Right lobe of liver (tissue), 6 donors: Measurements from ENCODE around the gene EIF4E1B. TPM values are rescaled to one million over a fixed set of nuclear protein-coding genes. Genes with fewer than 3 reads are reported as not detected.

Experiments
- ATAC-seq, 4 donors: fragments of 200-7000 bp; cut with Tn5 transposase; one replicate each; pipeline ENCODE4 v1.9.1; 2020; ENCODE audit warnings: mild to moderate bottlenecking in 4 of 4, moderate library complexity in 4 of 4
- DNase-seq, 3 donors: peaks; one replicate each; pipeline ENCODE4 v3.0.0-alpha.2; 2020
- H3K27ac ChIP-seq, 3 donors: fragments of 200-600 bp; one replicate each; pipeline ENCODE4 v1.8.0; 2022
- H3K27me3 ChIP-seq, 2 donors: fragments of 200-600 bp; one replicate each; pipeline ENCODE4 v1.8.0; 2022
- H3K36me3 ChIP-seq, 4 donors: fragments of 200-600 bp; sonication (generic) in 1 of 4; one replicate each; pipeline versions ENCODE4 v1.5.1 to v1.8.0; 2017 to 2022; ENCODE audit warnings: control low read depth in 1 of 4
- H3K4me1 ChIP-seq, 4 donors: fragments of 200-600 bp; sonication (generic) in 1 of 4; one replicate each; pipeline versions ENCODE4 v1.5.1 to v1.8.0; 2017 to 2022; ENCODE audit warnings: control low read depth in 1 of 4
- H3K4me3 ChIP-seq, 3 donors: fragments of 200-600 bp; one replicate each; pipeline ENCODE4 v1.8.0; 2022
- H3K9me3 ChIP-seq, 4 donors: fragments of 200-600 bp; sonication (generic) in 1 of 4; one replicate each; pipeline versions ENCODE4 v1.5.1 to v1.8.0; 2017 to 2022; ENCODE audit warnings: control low read depth in 1 of 4
- POLR2A ChIP-seq: fragments of 450-650 bp; IDR thresholded peaks from one replicate; pipeline ENCODE4 v1.6.1; 2017; ENCODE audit warnings: antibody characterized with exemption, mild to moderate bottlenecking
- WGBS: methylation state at CpG from one replicate; pipeline ENCODE4 v1.1.6; 2018; ENCODE audit warnings: low coverage, low lambda C conversion rate; ENCODE audit not compliant: insufficient coverage; ENCODE audit errors: missing lambda C conversion rate; 5-methylcytosine and 5-hydroxymethylcytosine counted together
- intact Hi-C, 2 donors: fragments of 100-400 bp; cut with DNase I; formaldehyde crosslinking; loops; one replicate each; pipeline versions ENCODE4 v1.11.2 to v1.14.1; 2022
- total RNA-seq, 6 experiments: library from RNA; depleted of rRNA in 2 of 6; stranded (reverse); fragments of >200 nt in 2 of 6; fragmentation: NEBNext Ultra II Directional in 3 of 6; extraction: Animal tissue kit (Norgen Biotek cat#: 25700) in 3 of 6; gene quantifications; one replicate each; pipeline versions ENCODE4 v1.1.0 to v1.2.4, GENCODE V29; 2016 to 2023
- TF ChIP-seq, protein P1 (sequence below), 4 donors: fragments of 200-600 bp in 3 of 4; fragments of 450-650 bp in 1 of 4; IDR thresholded peaks; one replicate each; pipeline versions ENCODE4 v1.5.1 to v1.8.0; 2016 to 2022; ENCODE audit warnings: antibody characterized with exemption in 4 of 4, mild to moderate bottlenecking in 2 of 4
- donor health status: DM: no; HTN: yes; CAD: no.
- donor health status: DM: no; HTN: no; CAD: no.
- donor health status: DM: no; HTN: no; CAD: no.
- donor health status: DM: no; HTN: yes; CAD: no.
- donor health status: DM: no; HTN: yes; CAD: no.

EIF4E1B gene
- total RNA-seq, 6 experiments from 2014 or later, result not detected

DNA sequence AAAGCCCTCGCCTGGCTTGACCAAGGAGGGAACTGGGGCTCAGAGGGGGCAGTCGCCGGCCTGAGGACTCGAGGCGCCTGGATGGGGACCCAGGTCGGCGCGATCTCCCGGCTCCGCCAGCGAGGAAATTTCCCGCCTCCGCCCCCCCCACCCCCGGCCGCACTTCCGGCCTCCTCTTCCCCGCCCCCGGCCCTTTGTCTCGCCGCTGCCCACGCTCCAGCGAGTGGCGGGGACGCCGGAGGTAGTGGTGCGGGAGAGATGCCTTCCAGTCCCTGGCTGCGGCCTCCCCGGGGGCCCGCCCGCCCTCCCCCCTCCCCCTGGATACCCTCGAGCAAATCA, 20.1 kb upstream of the EIF4E1B start:
- intact Hi-C loops, result no loop called here
- no peak for TF ChIP-seq POLR2A
- TF ChIP-seq, protein P1, sequence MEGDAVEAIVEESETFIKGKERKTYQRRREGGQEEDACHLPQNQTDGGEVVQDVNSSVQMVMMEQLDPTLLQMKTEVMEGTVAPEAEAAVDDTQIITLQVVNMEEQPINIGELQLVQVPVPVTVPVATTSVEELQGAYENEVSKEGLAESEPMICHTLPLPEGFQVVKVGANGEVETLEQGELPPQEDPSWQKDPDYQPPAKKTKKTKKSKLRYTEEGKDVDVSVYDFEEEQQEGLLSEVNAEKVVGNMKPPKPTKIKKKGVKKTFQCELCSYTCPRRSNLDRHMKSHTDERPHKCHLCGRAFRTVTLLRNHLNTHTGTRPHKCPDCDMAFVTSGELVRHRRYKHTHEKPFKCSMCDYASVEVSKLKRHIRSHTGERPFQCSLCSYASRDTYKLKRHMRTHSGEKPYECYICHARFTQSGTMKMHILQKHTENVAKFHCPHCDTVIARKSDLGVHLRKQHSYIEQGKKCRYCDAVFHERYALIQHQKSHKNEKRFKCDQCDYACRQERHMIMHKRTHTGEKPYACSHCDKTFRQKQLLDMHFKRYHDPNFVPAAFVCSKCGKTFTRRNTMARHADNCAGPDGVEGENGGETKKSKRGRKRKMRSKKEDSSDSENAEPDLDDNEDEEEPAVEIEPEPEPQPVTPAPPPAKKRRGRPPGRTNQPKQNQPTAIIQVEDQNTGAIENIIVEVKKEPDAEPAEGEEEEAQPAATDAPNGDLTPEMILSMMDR (IDR thresholded peaks at IDR 0.05), result no peak
- Histone ChIP-seq H3K36me3 (no peaks in the 10 kb centered on the region), H3K9me3 (no peaks in the 10 kb centered on the region), H3K27me3 (no peaks in the 10 kb centered on the region), H3K27ac (no peak overlapping the region), H3K4me1 (peaks cover 0 to 5% (median 2%) of the 10 kb centered on the region in 4 donors), H3K4me3 (peak overlapping the region; percentile 42 to 62 (median 46))
- WGBS, result 0% methylated on average over 2 of the region's 31 CpGs
- ATAC-seq, result peak in 1 of 4 donors; percentile 17
- no peak for DNase-seq

DNA sequence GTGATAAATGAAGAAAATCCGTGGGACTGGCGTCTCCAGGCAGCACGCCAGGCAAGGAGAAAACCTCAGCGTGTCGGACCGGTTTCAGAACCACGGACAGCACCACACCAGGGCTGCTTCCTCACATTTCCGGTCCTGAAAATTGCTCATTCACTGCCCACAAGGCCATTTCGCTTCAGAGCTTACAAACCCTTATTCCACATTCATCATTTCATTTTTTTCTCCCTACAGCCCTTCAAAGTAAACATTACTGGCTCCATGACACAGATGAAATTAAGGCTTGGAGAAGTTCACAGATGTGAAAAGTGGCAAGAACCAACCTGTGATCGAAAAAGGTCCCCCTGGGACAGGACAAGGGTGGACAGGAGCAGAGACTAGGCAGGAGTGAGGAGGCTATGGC, 19.0 kb upstream of the EIF4E1B start:
- Histone ChIP-seq H3K36me3 (no peaks in the 10 kb centered on the region), H3K27me3 (no peaks in the 10 kb centered on the region), H3K27ac (no peak overlapping the region), H3K4me3 (no peak overlapping the region), H3K4me1 (peaks cover 0 to 5% (median 2%) of the 10 kb centered on the region in 4 donors), H3K9me3 (no peaks in the 10 kb centered on the region)
- TF ChIP-seq, protein P1 (IDR thresholded peaks at IDR 0.05), result no peak
- TF ChIP-seq POLR2A, result no peak
- WGBS, result 16% methylated on average over 8 of the region's 10 CpGs
- peak; percentile 67 to 74 (median 68) for DNase-seq
- intact Hi-C loops, result no loop called here
- peak in 3 of 4 donors; percentile 41 to 67 (median 56) for ATAC-seq

DNA sequence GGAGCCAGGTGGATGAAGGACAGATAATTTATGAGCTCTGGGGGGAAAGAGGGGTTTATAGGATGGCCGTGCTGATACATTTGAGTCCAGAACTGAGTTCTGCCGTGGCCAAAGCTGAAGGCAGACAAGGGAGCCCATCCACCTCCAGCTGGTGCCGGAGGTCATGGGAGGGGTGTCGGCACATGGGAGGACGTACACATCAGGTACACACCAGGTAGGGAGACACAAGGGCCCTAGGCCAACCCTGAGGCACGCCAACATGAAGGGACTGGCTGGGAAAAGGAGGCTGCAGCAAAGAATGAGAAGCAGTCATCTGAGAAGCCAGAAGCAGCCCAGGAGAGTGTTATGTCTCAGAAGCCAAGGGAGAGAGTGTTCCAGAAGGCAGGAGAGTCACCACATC, 18.5 kb upstream of the EIF4E1B start:
- no peak overlapping the region for H3K27ac ChIP-seq
- H3K4me1 ChIP-seq, result peaks cover 0 to 5% (median 2%) of the 10 kb centered on the region in 4 donors
- TF ChIP-seq POLR2A, result no peak
- TF ChIP-seq, protein P1 (IDR thresholded peaks at IDR 0.05), result no peak
- intact Hi-C loops, result no loop called here
- no peaks in the 10 kb centered on the region for H3K9me3 ChIP-seq
- no peaks in the 10 kb centered on the region for H3K27me3 ChIP-seq
- no peaks in the 10 kb centered on the region for H3K36me3 ChIP-seq
- H3K4me3 ChIP-seq, result no peak overlapping the region
- DNase-seq (no peak), ATAC-seq (no peak)
- 63% methylated on average over 6 of the region's 6 CpGs for WGBS

DNA sequence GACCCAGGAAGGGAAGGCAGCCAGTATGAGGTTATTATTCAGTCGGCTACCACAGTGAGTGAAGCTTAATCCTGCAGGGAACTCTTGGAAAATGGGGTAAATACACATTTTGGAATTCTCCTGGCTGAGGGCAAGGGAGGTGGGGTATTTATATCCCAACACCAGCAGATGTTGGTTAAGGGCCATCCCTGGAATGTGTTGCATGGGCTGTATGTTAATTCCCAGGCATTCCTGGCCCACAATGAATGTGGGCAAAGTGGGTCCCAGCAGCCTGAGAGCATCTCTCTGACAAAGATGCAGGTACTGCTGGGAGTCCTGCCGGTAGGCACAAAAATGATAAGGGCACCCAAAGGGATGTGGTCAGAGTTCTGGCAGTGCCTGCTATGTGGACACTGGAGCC, 17.6 kb upstream of the EIF4E1B start:
- Histone ChIP-seq H3K4me1 (peaks cover 0 to 5% (median 2%) of the 10 kb centered on the region in 4 donors), H3K27me3 (peaks cover 0 to under 1% of the 10 kb centered on the region in 2 donors), H3K4me3 (no peak overlapping the region), H3K27ac (no peak overlapping the region), H3K9me3 (no peaks in the 10 kb centered on the region), H3K36me3 (no peaks in the 10 kb centered on the region)
- 71% methylated on average over 1 of the region's 2 CpGs for whole genome bisulfite sequencing
- TF ChIP-seq POLR2A, result no peak
- TF ChIP-seq, protein P1 (IDR thresholded peaks at IDR 0.05), result no peak
- DNase-seq (no peak), ATAC-seq (no peak)
- intact Hi-C loops, result no loop called here
